GM21515 (cell line): ENCODE data around the gene APIP.
A peak's percentile ranks its signal among the peaks of the same experiment; 100 is the strongest.

Source experiments
- ATAC-seq: cut with Tn5 transposase; IDR thresholded peaks from one replicate; pipeline ENCODE4 v1.9.1; 2021; ENCODE audit not compliant: unreplicated experiment

The APIP gene

GRCh38 chr11:34844463-34845112, 71.6 kb downstream of the APIP start:
- ATAC-seq, result no peak

GRCh38 chr11:34843271-34843670, 72.9 kb downstream of the APIP start:
- ATAC-seq, result no peak

- ATAC-seq, result peak; percentile 74
Measured at GRCh38 chr11:34840736-34841386, 75.3 kb downstream of the APIP start.

- no peak for ATAC-seq
Measured at GRCh38 chr11:34839969-34840368, 76.2 kb downstream of the APIP start.

DNA sequence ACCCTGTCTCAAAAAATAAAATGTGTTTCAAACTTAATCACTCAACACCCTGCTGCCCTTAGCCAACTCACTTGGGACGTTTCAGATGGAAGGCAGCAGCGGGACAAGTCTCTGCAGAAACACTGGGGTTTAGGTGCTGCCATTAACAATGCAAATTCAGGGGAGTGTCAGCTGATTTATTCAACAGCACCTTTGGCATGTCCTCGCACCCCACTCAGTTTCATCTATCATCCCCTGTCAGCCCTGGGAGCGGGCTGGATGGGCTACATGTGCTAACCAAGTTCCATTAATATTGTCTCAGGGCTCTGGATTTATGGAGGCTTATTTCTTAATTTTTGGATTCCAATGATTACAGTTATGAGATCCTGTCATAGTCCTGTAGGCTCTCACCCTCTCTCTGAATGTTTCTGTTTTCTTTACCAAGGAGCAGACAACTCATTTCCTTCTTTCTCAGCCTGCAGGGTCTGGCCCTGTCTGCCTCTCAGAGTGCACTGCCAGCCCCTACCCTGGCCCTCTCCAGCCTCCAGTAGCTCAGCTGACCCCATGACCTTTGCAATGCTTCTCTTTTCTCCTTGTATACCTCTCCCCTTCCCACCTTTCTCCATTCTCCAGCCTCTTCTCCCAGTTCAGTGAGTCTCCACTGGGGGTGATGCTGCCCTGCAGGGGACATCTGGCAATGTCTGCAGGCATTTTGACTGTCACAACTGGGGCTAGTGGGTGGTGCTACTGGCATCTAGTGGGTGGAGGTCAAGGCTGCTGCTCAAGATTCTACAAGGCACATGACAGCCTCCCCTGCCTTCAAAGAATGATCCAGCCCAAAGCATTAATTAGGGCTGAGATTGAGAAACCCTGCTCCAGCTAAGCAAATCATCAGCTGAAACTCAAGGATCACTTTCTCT, 79.0 kb downstream of the APIP start:
- ATAC-seq, result no peak

DNA sequence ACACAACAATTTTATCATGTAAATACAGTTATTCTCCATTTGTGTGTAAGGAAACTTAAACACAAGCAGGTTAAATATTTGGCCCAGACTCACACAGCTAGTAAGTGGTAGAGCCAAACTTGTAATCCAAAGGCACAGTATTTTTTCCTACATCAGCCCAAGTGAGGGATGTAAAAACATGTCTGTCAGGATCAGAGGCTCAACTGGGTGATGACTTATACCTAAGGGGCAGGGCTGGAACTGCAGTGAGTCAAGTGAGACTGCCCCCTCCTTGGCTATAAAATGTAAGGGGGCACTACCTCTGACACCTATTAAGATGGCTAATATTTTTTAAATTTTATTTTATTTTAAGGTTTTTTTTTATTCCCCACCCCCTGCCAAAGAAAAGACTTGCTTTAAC, 82.6 kb downstream of the APIP start:
- ATAC-seq, result no peak
